ENCODE results near the gene ZNF641. TPM values are rescaled to one million over a fixed set of nuclear protein-coding genes. Genes with fewer than 3 reads are reported as not detected.

Gene ZNF641
- total RNA-seq, 1 donor from 2014 or later, result 7.1 TPM

Other genes with a start within 250 kb of the ZNF641 start
- 51.3 and 52.2 TPM in 2 replicates for gene SENP1, start 244.8 kb downstream of the ZNF641 start, total RNA-seq
- 59.7 and 68.4 TPM in 2 replicates for gene PFKM, start 231.6 kb downstream of the ZNF641 start, total RNA-seq
- 33.3 and 36.1 TPM in 2 replicates for gene ASB8, start 193.4 kb downstream of the ZNF641 start, total RNA-seq
- 0.61 and 0.75 TPM in 2 replicates for gene CCDC184, start 167.3 kb downstream of the ZNF641 start, total RNA-seq
- gene OR10AD1, start 147.6 kb downstream of the ZNF641 start, total RNA-seq, result not detected in 2 replicates
- not detected in 2 replicates for gene ANP32D, start 121.6 kb upstream of the ZNF641 start, total RNA-seq
- not detected in 2 replicates for gene C12orf54, start 131.6 kb upstream of the ZNF641 start, total RNA-seq
- gene OR8S1, start 174.7 kb upstream of the ZNF641 start, total RNA-seq, result not detected in 2 replicates
- gene LALBA, start 219.1 kb upstream of the ZNF641 start, total RNA-seq, result not detected in 2 replicates